HepG2 (cell line): ENCODE measurements around the gene GDPD5. TPM values are rescaled to one million over a fixed set of nuclear protein-coding genes. Genes with fewer than 3 reads are reported as not detected.

Experiments
- BRD4 ChIP-seq: sonication (generic); formaldehyde crosslinking; IDR thresholded peaks from 2 replicates; pipeline ENCODE4 v1.4.0; 2020; ENCODE audit warnings: missing genetic modification reagents
- CEBPG ChIP-seq: IDR thresholded peaks from 2 replicates; pipeline ENCODE4 v1.6.1; 2016
- NFYC ChIP-seq: IDR thresholded peaks from 2 replicates; pipeline ENCODE4 v1.6.1; 2016; ENCODE audit warnings: missing genetic modification reagents, missing compliant biosample characterization
- RXRA ChIP-seq: sonication (generic); formaldehyde crosslinking; IDR thresholded peaks from 2 replicates; pipeline ENCODE4 v1.5.1; 2020; ENCODE audit warnings: missing genetic modification reagents
- RXRB ChIP-seq: IDR thresholded peaks from 2 replicates; pipeline ENCODE4 v1.6.1; 2016; ENCODE audit warnings: borderline replicate concordance, missing genetic modification reagents, missing compliant biosample characterization
- SNAI1 ChIP-seq: sonication (generic); formaldehyde crosslinking; IDR thresholded peaks from 2 replicates; pipeline ENCODE4 v1.5.0; 2020; ENCODE audit warnings: mild to moderate bottlenecking, missing genetic modification reagents, borderline replicate concordance
- SP5 ChIP-seq: IDR thresholded peaks from 2 replicates; pipeline ENCODE4 v1.6.1; 2016; ENCODE audit warnings: low read depth, borderline replicate concordance
- SRF ChIP-seq: IDR thresholded peaks from 2 replicates; pipeline ENCODE4 v1.6.1; 2011; ENCODE audit warnings: mild to moderate bottlenecking, low read depth, low read length, moderate library complexity
- SRSF4 ChIP-seq: fragments of 200-400 bp; formaldehyde crosslinking; IDR thresholded peaks from one replicate; pipeline ENCODE4 v1.6.1; 2018; ENCODE audit warnings: mild to moderate bottlenecking, low read depth, low read length, moderate library complexity; ENCODE audit not compliant: poor library complexity, severe bottlenecking
- TAF15 ChIP-seq: fragments of 200-400 bp; formaldehyde crosslinking; IDR thresholded peaks from one replicate; pipeline ENCODE4 v1.6.1; 2018; ENCODE audit warnings: mild to moderate bottlenecking, low read depth, low read length; ENCODE audit not compliant: poor library complexity, severe bottlenecking
- U2AF2 ChIP-seq: fragments of 200-400 bp; formaldehyde crosslinking; IDR thresholded peaks from 2 replicates; pipeline ENCODE4 v1.6.1; 2017; ENCODE audit warnings: low read depth, mild to moderate bottlenecking, low read length
- ZBTB42 ChIP-seq: sonication (generic); formaldehyde crosslinking; IDR thresholded peaks from 2 replicates; pipeline ENCODE4 v1.5.0; 2020; ENCODE audit warnings: mild to moderate bottlenecking, missing genetic modification reagents
- ZNF256 ChIP-seq: sonication (generic); formaldehyde crosslinking; conservative IDR thresholded peaks from 2 replicates; pipeline ENCODE4 v1.4.0; 2020; ENCODE audit warnings: missing genetic modification reagents
- ZNF274 ChIP-seq: sonication (generic); formaldehyde crosslinking; IDR thresholded peaks from 2 replicates; pipeline ENCODE4 v1.5.1; 2020; ENCODE audit warnings: mild to moderate bottlenecking, missing genetic modification reagents
- ZNF530 ChIP-seq: sonication (generic); formaldehyde crosslinking; IDR thresholded peaks from 2 replicates; pipeline ENCODE4 v1.5.0; 2020; ENCODE audit warnings: low read depth, mild to moderate bottlenecking, missing genetic modification reagents
- ZNF615 ChIP-seq: sonication (generic); formaldehyde crosslinking; IDR thresholded peaks from 2 replicates; pipeline ENCODE4 v1.5.0; 2020; ENCODE audit warnings: mild to moderate bottlenecking, missing genetic modification reagents, borderline replicate concordance
- ZNF652 ChIP-seq: IDR thresholded peaks from 2 replicates; pipeline ENCODE4 v1.6.1; 2016; ENCODE audit warnings: low read depth, borderline replicate concordance
- ZNF746 ChIP-seq: sonication (generic); formaldehyde crosslinking; IDR thresholded peaks from 2 replicates; pipeline ENCODE4 v1.8.0; 2022; ENCODE audit warnings: mild to moderate bottlenecking, missing genetic modification reagents
- ZNF788 ChIP-seq: sonication (generic); formaldehyde crosslinking; IDR thresholded peaks from 2 replicates; pipeline ENCODE4 v1.5.0; 2020; ENCODE audit warnings: mild to moderate bottlenecking, missing genetic modification reagents, borderline replicate concordance
- polyA plus RNA-seq, 8 experiments: library from polyadenylated mRNA; depleted of rRNA in 3 of 8; stranded (reverse) in 7 of 8; unstranded in 1 of 8; fragments of >200 nt; fragmentation: Illumina TruSeq in 4 of 8; extraction: Trizol in 4 of 8; gene quantifications; 2 replicates each; pipeline versions ENCODE4 v1.2.1 to v1.2.3, GENCODE V29; 2011 to 2016; ENCODE audit warnings: low read depth in 4 of 8, missing spikeins in 1 of 8, mixed read lengths in 1 of 8; ENCODE audit not compliant: insufficient read depth in 1 of 8
- total RNA-seq, 5 experiments: library from RNA; depleted of rRNA; stranded (reverse); fragments of >200 nt; fragmentation: Illumina TruSeq; extraction: Trizol; gene quantifications; 2 replicates each; pipeline ENCODE4 v1.2.3, GENCODE V29; 2016; ENCODE audit warnings: low read depth in 1 of 5
- TF ChIP-seq, protein P1 (sequence below): sonication (generic); formaldehyde crosslinking; IDR thresholded peaks from 2 replicates; pipeline ENCODE4 v1.4.0; 2020; ENCODE audit warnings: mild to moderate bottlenecking, missing genetic modification reagents
- TF ChIP-seq, protein P2 (sequence below): sonication (generic); formaldehyde crosslinking; IDR thresholded peaks from 2 replicates; pipeline ENCODE4 v1.5.1; 2020; ENCODE audit warnings: mild to moderate bottlenecking, missing genetic modification reagents, moderate library complexity
- TF ChIP-seq, protein P3 (sequence below): sonication (generic); formaldehyde crosslinking; IDR thresholded peaks from 2 replicates; pipeline ENCODE4 v1.8.0; 2022; ENCODE audit warnings: mild to moderate bottlenecking, missing genetic modification reagents; ENCODE audit not compliant: insufficient replicate concordance
- TF ChIP-seq, protein P4 (sequence below): sonication (generic); formaldehyde crosslinking; IDR thresholded peaks from 2 replicates; pipeline ENCODE4 v1.8.1; 2023; ENCODE audit warnings: missing genetic modification reagents, inconsistent platforms, borderline replicate concordance
- TF ChIP-seq, protein P5 (sequence below): IDR thresholded peaks from 2 replicates; pipeline ENCODE4 v1.6.1; 2018; ENCODE audit warnings: missing genetic modification reagents, mild to moderate bottlenecking, missing compliant biosample characterization

Gene GDPD5
- total and polyA plus RNA-seq, 2 of the 13 experiments (the other 11 are each of a cell fraction or from before 2014, with no cell fraction given), result 55.0 to 67.5 TPM

DNA sequence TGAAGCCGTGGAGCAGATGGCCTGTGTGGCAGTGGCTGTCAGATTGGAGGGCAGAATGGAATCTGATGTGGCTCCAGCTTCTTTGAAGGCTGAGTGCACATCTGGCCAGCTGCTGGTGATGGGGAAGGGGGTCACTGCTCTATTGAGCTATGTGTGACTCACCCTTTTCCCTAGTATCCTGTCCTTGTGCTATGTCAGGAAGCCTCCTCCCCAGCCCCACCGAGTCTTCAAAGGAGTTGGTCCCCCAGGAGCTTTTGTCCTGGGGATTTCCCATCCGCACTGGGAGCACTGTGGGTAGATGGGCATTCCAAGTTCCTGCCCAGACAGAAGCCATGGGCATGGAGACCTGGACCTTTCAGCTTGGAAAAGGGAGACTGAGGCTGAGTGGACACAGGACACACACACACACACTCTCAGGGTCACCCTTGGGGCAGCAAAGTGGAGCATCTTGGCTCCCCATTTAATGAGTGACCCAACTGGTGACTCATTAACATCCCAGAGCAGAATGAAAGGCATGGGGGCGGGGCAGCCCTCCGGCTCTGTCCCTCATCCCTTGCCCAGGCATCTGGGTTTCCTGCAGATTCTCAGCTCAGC is 39.6 kb upstream of the GDPD5 start (continued):
- TF ChIP-seq BRD4 (CRISPR knock-in tag), result no peak
- TF ChIP-seq RXRB (CRISPR knock-in tag), result peak; percentile 25; the same call in 1 of the 2 replicates
- no peak for TF ChIP-seq TAF15
- TF ChIP-seq, protein P1, sequence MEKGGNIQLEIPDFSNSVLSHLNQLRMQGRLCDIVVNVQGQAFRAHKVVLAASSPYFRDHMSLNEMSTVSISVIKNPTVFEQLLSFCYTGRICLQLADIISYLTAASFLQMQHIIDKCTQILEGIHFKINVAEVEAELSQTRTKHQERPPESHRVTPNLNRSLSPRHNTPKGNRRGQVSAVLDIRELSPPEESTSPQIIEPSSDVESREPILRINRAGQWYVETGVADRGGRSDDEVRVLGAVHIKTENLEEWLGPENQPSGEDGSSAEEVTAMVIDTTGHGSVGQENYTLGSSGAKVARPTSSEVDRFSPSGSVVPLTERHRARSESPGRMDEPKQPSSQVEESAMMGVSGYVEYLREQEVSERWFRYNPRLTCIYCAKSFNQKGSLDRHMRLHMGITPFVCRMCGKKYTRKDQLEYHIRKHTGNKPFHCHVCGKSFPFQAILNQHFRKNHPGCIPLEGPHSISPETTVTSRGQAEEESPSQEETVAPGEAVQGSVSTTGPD (CRISPR knock-in tag), result no peak
- TF ChIP-seq SNAI1, result no peak
- no peak for TF ChIP-seq SRSF4
- TF ChIP-seq, protein P2, sequence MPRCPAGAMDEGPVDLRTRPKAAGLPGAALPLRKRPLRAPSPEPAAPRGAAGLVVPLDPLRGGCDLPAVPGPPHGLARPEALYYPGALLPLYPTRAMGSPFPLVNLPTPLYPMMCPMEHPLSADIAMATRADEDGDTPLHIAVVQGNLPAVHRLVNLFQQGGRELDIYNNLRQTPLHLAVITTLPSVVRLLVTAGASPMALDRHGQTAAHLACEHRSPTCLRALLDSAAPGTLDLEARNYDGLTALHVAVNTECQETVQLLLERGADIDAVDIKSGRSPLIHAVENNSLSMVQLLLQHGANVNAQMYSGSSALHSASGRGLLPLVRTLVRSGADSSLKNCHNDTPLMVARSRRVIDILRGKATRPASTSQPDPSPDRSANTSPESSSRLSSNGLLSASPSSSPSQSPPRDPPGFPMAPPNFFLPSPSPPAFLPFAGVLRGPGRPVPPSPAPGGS (CRISPR knock-in tag), result no peak
- no peak for TF ChIP-seq SRF
- no peak for TF ChIP-seq ZNF652 (CRISPR knock-in tag)
- TF ChIP-seq, protein P3, sequence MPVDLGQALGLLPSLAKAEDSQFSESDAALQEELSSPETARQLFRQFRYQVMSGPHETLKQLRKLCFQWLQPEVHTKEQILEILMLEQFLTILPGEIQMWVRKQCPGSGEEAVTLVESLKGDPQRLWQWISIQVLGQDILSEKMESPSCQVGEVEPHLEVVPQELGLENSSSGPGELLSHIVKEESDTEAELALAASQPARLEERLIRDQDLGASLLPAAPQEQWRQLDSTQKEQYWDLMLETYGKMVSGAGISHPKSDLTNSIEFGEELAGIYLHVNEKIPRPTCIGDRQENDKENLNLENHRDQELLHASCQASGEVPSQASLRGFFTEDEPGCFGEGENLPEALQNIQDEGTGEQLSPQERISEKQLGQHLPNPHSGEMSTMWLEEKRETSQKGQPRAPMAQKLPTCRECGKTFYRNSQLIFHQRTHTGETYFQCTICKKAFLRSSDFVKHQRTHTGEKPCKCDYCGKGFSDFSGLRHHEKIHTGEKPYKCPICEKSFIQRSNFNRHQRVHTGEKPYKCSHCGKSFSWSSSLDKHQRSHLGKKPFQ (CRISPR knock-in tag), result no peak
- no peak for TF ChIP-seq ZNF274 (CRISPR knock-in tag)
- 0 out of 2 replicates have a peak, but pooled peaks have one; percentile 28 for TF ChIP-seq ZNF746 (CRISPR knock-in tag)
- TF ChIP-seq, protein P4, sequence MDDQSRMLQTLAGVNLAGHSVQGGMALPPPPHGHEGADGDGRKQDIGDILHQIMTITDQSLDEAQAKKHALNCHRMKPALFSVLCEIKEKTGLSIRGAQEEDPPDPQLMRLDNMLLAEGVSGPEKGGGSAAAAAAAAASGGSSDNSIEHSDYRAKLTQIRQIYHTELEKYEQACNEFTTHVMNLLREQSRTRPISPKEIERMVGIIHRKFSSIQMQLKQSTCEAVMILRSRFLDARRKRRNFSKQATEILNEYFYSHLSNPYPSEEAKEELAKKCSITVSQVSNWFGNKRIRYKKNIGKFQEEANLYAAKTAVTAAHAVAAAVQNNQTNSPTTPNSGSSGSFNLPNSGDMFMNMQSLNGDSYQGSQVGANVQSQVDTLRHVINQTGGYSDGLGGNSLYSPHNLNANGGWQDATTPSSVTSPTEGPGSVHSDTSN (CRISPR knock-in tag), result no peak
- TF ChIP-seq NFYC (CRISPR knock-in tag), result no peak
- TF ChIP-seq, protein P5, sequence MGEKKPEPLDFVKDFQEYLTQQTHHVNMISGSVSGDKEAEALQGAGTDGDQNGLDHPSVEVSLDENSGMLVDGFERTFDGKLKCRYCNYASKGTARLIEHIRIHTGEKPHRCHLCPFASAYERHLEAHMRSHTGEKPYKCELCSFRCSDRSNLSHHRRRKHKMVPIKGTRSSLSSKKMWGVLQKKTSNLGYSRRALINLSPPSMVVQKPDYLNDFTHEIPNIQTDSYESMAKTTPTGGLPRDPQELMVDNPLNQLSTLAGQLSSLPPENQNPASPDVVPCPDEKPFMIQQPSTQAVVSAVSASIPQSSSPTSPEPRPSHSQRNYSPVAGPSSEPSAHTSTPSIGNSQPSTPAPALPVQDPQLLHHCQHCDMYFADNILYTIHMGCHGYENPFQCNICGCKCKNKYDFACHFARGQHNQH (CRISPR knock-in tag), result no peak
- peak; percentile 93; the same call in 1 of the 2 replicates for TF ChIP-seq ZBTB42 (CRISPR knock-in tag)
- TF ChIP-seq ZNF256, result no peak
- no peak for TF ChIP-seq ZNF530 (CRISPR knock-in tag)
- TF ChIP-seq SP5 (CRISPR knock-in tag), result peak; percentile 85; the same call in 1 of the 2 replicates
- TF ChIP-seq CEBPG (CRISPR knock-in tag), result no peak
- 0 out of 2 replicates have a peak, but pooled peaks have one; percentile 9 for TF ChIP-seq ZNF788 (CRISPR knock-in tag)
- no peak for TF ChIP-seq ZNF615 (CRISPR knock-in tag)
- TF ChIP-seq RXRA (CRISPR knock-in tag), result peak; percentile 16; the same call in 1 of the 2 replicates
- no peak for TF ChIP-seq U2AF2
